ENCODE data around the gene NCOA1.
"Not testable (repeated sequence)": the region's sequence is repeated elsewhere in the genome, so short reads cannot be mapped to it uniquely, and the experiment has no call there.

The NCOA1 gene

GRCh38 chr2:24544456-24545115 is 53.5 kb downstream of the NCOA1 start:
- H3K36me3 ChIP-seq (ENCODE audit: insufficient read depth, low read length) = no peaks in the 10 kb centered on the region
- H3K4me3 ChIP-seq (ENCODE audit: low read depth in 1 of 2, low read length in 2 of 2) = no peak overlapping the region
- no peak overlapping the region for H3K27ac ChIP-seq (ENCODE audit: low read depth, low read length)
- no peaks in the 10 kb centered on the region for H3K27me3 ChIP-seq (ENCODE audit: control insufficient read depth in 1 of 2, insufficient read depth in 2 of 2, low read length in 2 of 2)
- H3K9me3 ChIP-seq (ENCODE audit: low read length) = no peaks in the 10 kb centered on the region
- H3K9ac ChIP-seq (ENCODE audit: low read length) = no peak overlapping the region
- no peaks in the 10 kb centered on the region for H3K4me1 ChIP-seq (ENCODE audit: insufficient read depth, low read length)

- Histone ChIP-seq H3K4me1 (ENCODE audit: insufficient read depth, low read length) (no peaks in the 10 kb centered on the region), H3K4me3 (ENCODE audit: low read depth in 1 of 2, low read length in 2 of 2) (no peak overlapping the region), H3K9me3 (ENCODE audit: low read length) (no peaks in the 10 kb centered on the region), H3K9ac (ENCODE audit: low read length) (no peak overlapping the region), H3K27ac (ENCODE audit: low read depth, low read length) (no peak overlapping the region), H3K36me3 (ENCODE audit: insufficient read depth, low read length) (no peaks in the 10 kb centered on the region), H3K27me3 (ENCODE audit: control insufficient read depth in 1 of 2, insufficient read depth in 2 of 2, low read length in 2 of 2) (no peaks in the 10 kb centered on the region)
Observed at GRCh38 chr2:24546669-24547068, 55.6 kb downstream of the NCOA1 start.

- no peaks in the 10 kb centered on the region for H3K9me3 ChIP-seq (ENCODE audit: low read length)
- H3K4me1 ChIP-seq (ENCODE audit: insufficient read depth, low read length) = no peaks in the 10 kb centered on the region
- no peak overlapping the region for H3K9ac ChIP-seq (ENCODE audit: low read length)
- no peaks in the 10 kb centered on the region for H3K27me3 ChIP-seq (ENCODE audit: control insufficient read depth in 1 of 2, insufficient read depth in 2 of 2, low read length in 2 of 2)
- no peak overlapping the region for H3K4me3 ChIP-seq (ENCODE audit: low read depth in 1 of 2, low read length in 2 of 2)
- no peak overlapping the region for H3K27ac ChIP-seq (ENCODE audit: low read depth, low read length)
- H3K36me3 ChIP-seq (ENCODE audit: insufficient read depth, low read length) = no peaks in the 10 kb centered on the region
Observed at GRCh38 chr2:24548058-24548457, 57.0 kb downstream of the NCOA1 start.

GRCh38 chr2:24550301-24550700 is 59.2 kb downstream of the NCOA1 start:
- H3K4me3 ChIP-seq (ENCODE audit: low read depth in 1 of 2, low read length in 2 of 2); H3K9me3 ChIP-seq (ENCODE audit: low read length); H3K27ac ChIP-seq (ENCODE audit: low read depth, low read length); H3K27me3 ChIP-seq (ENCODE audit: control insufficient read depth in 1 of 2, insufficient read depth in 2 of 2, low read length in 2 of 2); H3K4me1 ChIP-seq (ENCODE audit: insufficient read depth, low read length); H3K36me3 ChIP-seq (ENCODE audit: insufficient read depth, low read length); H3K9ac ChIP-seq (ENCODE audit: low read length): not testable (repeated sequence)

- no peak overlapping the region for H3K27ac ChIP-seq (ENCODE audit: low read depth, low read length)
Observed at GRCh38 chr2:24551016-24551415, 60.0 kb downstream of the NCOA1 start.

GRCh38 chr2:24552836-24553235 is 61.8 kb downstream of the NCOA1 start:
- H3K27ac ChIP-seq (ENCODE audit: low read depth, low read length) = no peak overlapping the region
- H3K4me1 ChIP-seq (ENCODE audit: insufficient read depth, low read length) = no peaks in the 10 kb centered on the region
- H3K27me3 ChIP-seq (ENCODE audit: control insufficient read depth in 1 of 2, insufficient read depth in 2 of 2, low read length in 2 of 2) = no peaks in the 10 kb centered on the region
- H3K36me3 ChIP-seq (ENCODE audit: insufficient read depth, low read length) = no peaks in the 10 kb centered on the region
- H3K9ac ChIP-seq (ENCODE audit: low read length) = no peak overlapping the region
- no peaks in the 10 kb centered on the region for H3K9me3 ChIP-seq (ENCODE audit: low read length)
- no peak overlapping the region for H3K4me3 ChIP-seq (ENCODE audit: low read depth in 1 of 2, low read length in 2 of 2)

More at GRCh38 chr2:24551016-24551415, 60.0 kb downstream of the NCOA1 start:
- no peaks in the 10 kb centered on the region for H3K36me3 ChIP-seq (ENCODE audit: insufficient read depth, low read length)
- no peaks in the 10 kb centered on the region for H3K27me3 ChIP-seq (ENCODE audit: control insufficient read depth in 1 of 2, insufficient read depth in 2 of 2, low read length in 2 of 2)
- no peak overlapping the region for H3K4me3 ChIP-seq (ENCODE audit: low read depth in 1 of 2, low read length in 2 of 2)
- H3K9ac ChIP-seq (ENCODE audit: low read length) = no peak overlapping the region
- H3K4me1 ChIP-seq (ENCODE audit: insufficient read depth, low read length) = no peaks in the 10 kb centered on the region
- H3K9me3 ChIP-seq (ENCODE audit: low read length) = no peaks in the 10 kb centered on the region

GRCh38 chr2:24558781-24559472 is 67.9 kb downstream of the NCOA1 start:
- H3K27ac ChIP-seq (ENCODE audit: low read depth, low read length) = no peak overlapping the region
- H3K9me3 ChIP-seq (ENCODE audit: low read length) = no peaks in the 10 kb centered on the region
- H3K27me3 ChIP-seq (ENCODE audit: control insufficient read depth in 1 of 2, insufficient read depth in 2 of 2, low read length in 2 of 2) = no peaks in the 10 kb centered on the region
- no peaks in the 10 kb centered on the region for H3K36me3 ChIP-seq (ENCODE audit: insufficient read depth, low read length)
- H3K4me1 ChIP-seq (ENCODE audit: insufficient read depth, low read length) = peaks cover 23% of the 10 kb centered on the region
- no peak overlapping the region for H3K4me3 ChIP-seq (ENCODE audit: low read depth in 1 of 2, low read length in 2 of 2)
- H3K9ac ChIP-seq (ENCODE audit: low read length) = no peak overlapping the region

GRCh38 chr2:24559473-24560113 is 68.5 kb downstream of the NCOA1 start:
- Histone ChIP-seq H3K27ac (ENCODE audit: low read depth, low read length) (no peak overlapping the region), H3K36me3 (ENCODE audit: insufficient read depth, low read length) (no peaks in the 10 kb centered on the region), H3K27me3 (ENCODE audit: control insufficient read depth in 1 of 2, insufficient read depth in 2 of 2, low read length in 2 of 2) (no peaks in the 10 kb centered on the region), H3K9ac (ENCODE audit: low read length) (no peak overlapping the region), H3K9me3 (ENCODE audit: low read length) (no peaks in the 10 kb centered on the region), H3K4me1 (ENCODE audit: insufficient read depth, low read length) (peaks cover 23% of the 10 kb centered on the region), H3K4me3 (ENCODE audit: low read depth in 1 of 2, low read length in 2 of 2) (no peak overlapping the region)

GRCh38 chr2:24565537-24565936 is 74.5 kb downstream of the NCOA1 start:
- Histone ChIP-seq H3K27me3 (ENCODE audit: control insufficient read depth in 1 of 2, insufficient read depth in 2 of 2, low read length in 2 of 2) (no peaks in the 10 kb centered on the region), H3K4me1 (ENCODE audit: insufficient read depth, low read length) (peaks cover 9% of the 10 kb centered on the region), H3K36me3 (ENCODE audit: insufficient read depth, low read length) (peaks cover 9% of the 10 kb centered on the region), H3K27ac (ENCODE audit: low read depth, low read length) (no peak overlapping the region), H3K9ac (ENCODE audit: low read length) (no peak overlapping the region), H3K9me3 (ENCODE audit: low read length) (no peaks in the 10 kb centered on the region), H3K4me3 (ENCODE audit: low read depth in 1 of 2, low read length in 2 of 2) (no peak overlapping the region)

- Histone ChIP-seq H3K4me1 (ENCODE audit: insufficient read depth, low read length) (peaks cover 7% of the 10 kb centered on the region), H3K9ac (ENCODE audit: low read length) (no peak overlapping the region), H3K27me3 (ENCODE audit: control insufficient read depth in 1 of 2, insufficient read depth in 2 of 2, low read length in 2 of 2) (no peaks in the 10 kb centered on the region), H3K9me3 (ENCODE audit: low read length) (no peaks in the 10 kb centered on the region), H3K4me3 (ENCODE audit: low read depth in 1 of 2, low read length in 2 of 2) (no peak overlapping the region), H3K27ac (ENCODE audit: low read depth, low read length) (no peak overlapping the region), H3K36me3 (ENCODE audit: insufficient read depth, low read length) (peaks cover 9% of the 10 kb centered on the region)
Observed at GRCh38 chr2:24566209-24566608, 75.2 kb downstream of the NCOA1 start.

- no peaks in the 10 kb centered on the region for H3K27me3 ChIP-seq (ENCODE audit: control insufficient read depth in 1 of 2, insufficient read depth in 2 of 2, low read length in 2 of 2)
- no peak overlapping the region for H3K4me3 ChIP-seq (ENCODE audit: low read depth in 1 of 2, low read length in 2 of 2)
Observed at GRCh38 chr2:24566630-24567029, 75.6 kb downstream of the NCOA1 start.

More at GRCh38 chr2:24566630-24567029, 75.6 kb downstream of the NCOA1 start:
- Histone ChIP-seq H3K36me3 (ENCODE audit: insufficient read depth, low read length) (peaks cover 9% of the 10 kb centered on the region), H3K4me1 (ENCODE audit: insufficient read depth, low read length) (peaks cover 7% of the 10 kb centered on the region), H3K9ac (ENCODE audit: low read length) (no peak overlapping the region), H3K9me3 (ENCODE audit: low read length) (no peaks in the 10 kb centered on the region), H3K27ac (ENCODE audit: low read depth, low read length) (no peak overlapping the region)

All from muscle layer of colon (tissue), 2 donors.